Body of pancreas (tissue), 4 donors: ENCODE results near the gene PRSS57. TPM values are rescaled to one million over a fixed set of nuclear protein-coding genes. Genes with fewer than 3 reads are reported as not detected.
"Not testable (repeated sequence)": the region's sequence is repeated elsewhere in the genome, so short reads cannot be mapped to it uniquely, and the experiment has no call there.

Experiments
- ATAC-seq: fragments of 150-250 bp; one replicate; pipeline ENCODE4 v1.9.1; 2016
- DNase-seq, 4 donors: peaks; one replicate each; pipeline ENCODE4 v3.0.0-alpha.2; 2019
- H3K27ac ChIP-seq, 4 donors: fragments of 200-600 bp; sonication (generic); 1 replicate in 3 of 4; 2 replicates in 1 of 4; pipeline versions ENCODE4 v1.5.1 to v1.6.1; 2016 to 2019; ENCODE audit warnings: mild to moderate bottlenecking in 1 of 4, mixed read lengths in 1 of 4, moderate library complexity in 1 of 4
- H3K27me3 ChIP-seq, 2 donors: fragments of 200-600 bp; sonication (generic); one replicate each; pipeline ENCODE4 v1.6.0; 2016; ENCODE audit warnings: mild to moderate bottlenecking in 1 of 2
- H3K36me3 ChIP-seq, 2 donors: fragments of 200-600 bp; sonication (generic); replicated peaks in 1 of 2; 2 replicates each; pipeline ENCODE4 v1.5.1; 2016; ENCODE audit warnings: low read depth in 2 of 2; ENCODE audit not compliant: insufficient read depth in 1 of 2
- H3K4me1 ChIP-seq: fragments of 200-600 bp; sonication (generic); one replicate; pipeline ENCODE4 v1.6.0; 2016
- H3K4me3 ChIP-seq, 2 donors: fragments of 200-600 bp; sonication (generic); 1 replicate in 1 of 2; 2 replicates in 1 of 2; pipeline ENCODE4 v1.5.1; 2016 to 2019
- H3K9me3 ChIP-seq, 3 donors: fragments of 200-600 bp; sonication (generic); 1 replicate in 2 of 3; 2 replicates in 1 of 3; pipeline ENCODE4 v1.5.1; 2016
- POLR2A ChIP-seq, 3 donors: fragments of 450-650 bp; IDR thresholded peaks; one replicate each; pipeline ENCODE4 v1.6.1; 2016; ENCODE audit warnings: antibody characterized with exemption in 3 of 3, mild to moderate bottlenecking in 2 of 3
- WGBS, 2 donors: methylation state at CpG; one replicate each; pipeline ENCODE4 v1.1.5; 2017; 5-methylcytosine and 5-hydroxymethylcytosine counted together
- intact Hi-C: fragments of 100-400 bp; cut with DNase I; formaldehyde crosslinking; loops from one replicate; pipeline ENCODE4 v1.15.1; 2023
- total RNA-seq, 2 donors: library from RNA; depleted of rRNA; stranded (reverse); fragments of >200 nt; gene quantifications; one replicate each; pipeline ENCODE4 v1.1.0, GENCODE V29; 2016
- TF ChIP-seq, protein P1 (sequence below), 7 experiments: fragments of 450-650 bp in 4 of 7; fragments of 200-600 bp in 3 of 7; sonication (generic) in 3 of 7; IDR thresholded peaks; one replicate each; pipeline ENCODE4 v1.5.1; 2016 to 2019; ENCODE audit warnings: antibody characterized with exemption in 7 of 7

PRSS57 gene
- total RNA-seq, 2 donors from 2014 or later = not detected

DNA sequence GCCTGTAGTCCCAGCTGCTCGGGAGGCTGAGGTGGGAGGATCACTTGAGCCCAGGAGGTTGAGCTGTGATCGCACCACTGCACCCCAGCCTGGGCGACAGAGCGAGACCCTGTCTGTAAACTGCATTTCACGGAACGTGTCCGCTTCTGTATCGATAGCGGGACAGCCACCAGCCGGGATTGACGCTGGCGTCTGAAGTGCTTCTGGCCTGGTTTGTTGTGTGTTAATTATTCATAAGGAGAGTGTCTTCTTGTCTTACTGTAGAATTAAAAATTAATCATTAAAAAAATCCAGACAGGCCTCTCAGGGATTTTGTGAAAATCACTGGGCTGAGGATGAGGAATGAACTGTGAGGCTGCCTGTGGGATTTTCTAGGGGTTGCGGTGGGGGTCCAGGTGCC is 39.5 kb upstream of the PRSS57 start:
- no peaks in the 10 kb centered on the region for H3K9me3 ChIP-seq
- ATAC-seq = no peak
- TF ChIP-seq, protein P1, sequence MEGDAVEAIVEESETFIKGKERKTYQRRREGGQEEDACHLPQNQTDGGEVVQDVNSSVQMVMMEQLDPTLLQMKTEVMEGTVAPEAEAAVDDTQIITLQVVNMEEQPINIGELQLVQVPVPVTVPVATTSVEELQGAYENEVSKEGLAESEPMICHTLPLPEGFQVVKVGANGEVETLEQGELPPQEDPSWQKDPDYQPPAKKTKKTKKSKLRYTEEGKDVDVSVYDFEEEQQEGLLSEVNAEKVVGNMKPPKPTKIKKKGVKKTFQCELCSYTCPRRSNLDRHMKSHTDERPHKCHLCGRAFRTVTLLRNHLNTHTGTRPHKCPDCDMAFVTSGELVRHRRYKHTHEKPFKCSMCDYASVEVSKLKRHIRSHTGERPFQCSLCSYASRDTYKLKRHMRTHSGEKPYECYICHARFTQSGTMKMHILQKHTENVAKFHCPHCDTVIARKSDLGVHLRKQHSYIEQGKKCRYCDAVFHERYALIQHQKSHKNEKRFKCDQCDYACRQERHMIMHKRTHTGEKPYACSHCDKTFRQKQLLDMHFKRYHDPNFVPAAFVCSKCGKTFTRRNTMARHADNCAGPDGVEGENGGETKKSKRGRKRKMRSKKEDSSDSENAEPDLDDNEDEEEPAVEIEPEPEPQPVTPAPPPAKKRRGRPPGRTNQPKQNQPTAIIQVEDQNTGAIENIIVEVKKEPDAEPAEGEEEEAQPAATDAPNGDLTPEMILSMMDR (IDR thresholded peaks at IDR 0.05) = no peak
- no peak for TF ChIP-seq POLR2A (IDR thresholded peaks at IDR 0.05)
- WGBS, 2 donors = 39 to 51% methylated on average over 12 to 13 of the region's 13 CpGs
- no peaks in the 10 kb centered on the region for H3K4me1 ChIP-seq
- H3K4me3 ChIP-seq = no peak overlapping the region
- H3K36me3 ChIP-seq = no peaks in the 10 kb centered on the region
- intact Hi-C loops = loop anchor here (5.0 kb wide), 1 partner anchor 67 kb away; no protein-coding TSS in a partner anchor
- DNase-seq = no peak
- no peak overlapping the region for H3K27ac ChIP-seq
- no peaks in the 10 kb centered on the region for H3K27me3 ChIP-seq

DNA sequence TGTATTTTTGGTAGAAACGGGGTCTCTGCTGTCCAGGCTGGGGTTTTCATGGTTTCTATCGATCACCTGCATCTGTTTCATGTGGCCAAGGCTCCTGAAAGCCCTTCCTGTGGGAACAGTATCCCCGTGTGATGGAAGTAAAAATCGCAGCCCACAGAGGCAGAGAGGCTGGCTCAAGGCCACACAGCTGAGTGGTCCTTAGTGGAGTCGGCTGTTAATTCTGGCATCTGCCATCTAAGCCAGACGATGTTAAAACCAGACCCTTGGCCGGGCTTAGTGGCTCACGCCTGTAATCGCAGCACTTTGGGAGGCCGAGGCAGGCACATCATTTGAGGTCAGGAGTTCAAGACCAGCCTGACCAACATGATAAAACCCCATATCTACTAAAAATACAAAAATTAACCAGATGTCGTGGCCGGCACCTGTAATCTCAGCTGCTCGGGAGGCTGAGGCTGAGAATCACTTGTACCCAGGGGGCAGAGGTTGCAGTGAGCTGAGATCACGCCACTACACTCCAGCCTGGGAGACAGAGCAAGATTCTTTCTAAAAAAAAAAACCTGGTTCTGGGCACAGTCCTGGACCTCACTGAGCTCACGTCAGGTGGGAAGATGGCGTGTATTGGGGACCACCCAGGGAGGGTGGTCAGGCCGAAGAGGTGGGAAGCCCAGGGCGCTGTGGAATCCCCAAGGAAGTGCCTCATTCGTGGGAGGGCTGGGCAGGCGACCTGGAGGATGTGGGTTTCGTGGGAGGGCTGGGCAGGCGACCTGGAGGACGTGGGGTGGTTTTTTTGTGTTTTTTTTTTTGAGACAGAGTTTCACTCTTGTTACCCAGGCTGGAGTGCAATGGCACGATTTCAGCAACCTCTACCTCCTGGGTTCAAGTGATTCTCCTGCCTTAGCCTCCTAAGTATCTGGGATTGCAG is 37.2 kb upstream of the PRSS57 start:
- intact Hi-C loops = loop anchor here (5.0 kb wide), 1 partner anchor 65 kb away; no protein-coding TSS in a partner anchor
- H3K27me3 ChIP-seq = no peaks in the 10 kb centered on the region
- no peaks in the 10 kb centered on the region for H3K36me3 ChIP-seq
- no peak overlapping the region for H3K27ac ChIP-seq
- WGBS, 2 donors = 58 to 76% methylated on average over 13 to 24 of the region's 24 CpGs
- DNase-seq (no peak), ATAC-seq (no peak)
- H3K4me1 ChIP-seq = no peaks in the 10 kb centered on the region
- no peaks in the 10 kb centered on the region for H3K9me3 ChIP-seq
- no peak overlapping the region for H3K4me3 ChIP-seq
- TF ChIP-seq, protein P1 (IDR thresholded peaks at IDR 0.05) = no peak
- TF ChIP-seq POLR2A (IDR thresholded peaks at IDR 0.05) = no peak

DNA sequence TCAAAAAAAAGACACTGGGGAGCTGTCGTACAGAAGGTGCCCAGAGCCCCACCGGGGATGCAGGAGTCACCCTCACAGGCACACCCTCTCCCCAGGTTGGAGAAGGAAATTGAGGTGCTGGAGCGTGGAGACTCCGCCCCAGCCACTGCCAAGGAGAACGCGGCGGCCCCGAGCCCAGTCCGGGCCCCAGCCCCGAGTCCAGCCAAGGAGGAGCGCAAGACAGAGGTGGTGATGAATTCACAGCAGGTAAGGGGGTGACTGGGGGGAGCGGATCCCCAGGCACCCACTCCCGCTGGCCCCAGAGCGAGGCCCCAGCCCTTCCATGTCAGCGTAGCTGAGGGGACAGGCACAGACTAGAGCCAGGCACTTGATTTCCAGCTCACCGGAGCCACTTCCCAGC is 35.7 kb upstream of the PRSS57 start:
- no peak for DNase-seq
- intact Hi-C loops = loop anchor here (5.0 kb wide), 1 partner anchor 64 kb away; no protein-coding TSS in a partner anchor
- TF ChIP-seq, protein P1 (IDR thresholded peaks at IDR 0.05) = no peak
- no peak for TF ChIP-seq POLR2A (IDR thresholded peaks at IDR 0.05)
- WGBS, 2 donors = 89 to 97% methylated on average over 15 to 16 of the region's 16 CpGs
- no peak overlapping the region for H3K4me3 ChIP-seq
- ATAC-seq = no peak
- no peaks in the 10 kb centered on the region for H3K4me1 ChIP-seq
- no peak overlapping the region for H3K27ac ChIP-seq
- no peaks in the 10 kb centered on the region for H3K9me3 ChIP-seq
- no peaks in the 10 kb centered on the region for H3K27me3 ChIP-seq
- H3K36me3 ChIP-seq = no peaks in the 10 kb centered on the region

DNA sequence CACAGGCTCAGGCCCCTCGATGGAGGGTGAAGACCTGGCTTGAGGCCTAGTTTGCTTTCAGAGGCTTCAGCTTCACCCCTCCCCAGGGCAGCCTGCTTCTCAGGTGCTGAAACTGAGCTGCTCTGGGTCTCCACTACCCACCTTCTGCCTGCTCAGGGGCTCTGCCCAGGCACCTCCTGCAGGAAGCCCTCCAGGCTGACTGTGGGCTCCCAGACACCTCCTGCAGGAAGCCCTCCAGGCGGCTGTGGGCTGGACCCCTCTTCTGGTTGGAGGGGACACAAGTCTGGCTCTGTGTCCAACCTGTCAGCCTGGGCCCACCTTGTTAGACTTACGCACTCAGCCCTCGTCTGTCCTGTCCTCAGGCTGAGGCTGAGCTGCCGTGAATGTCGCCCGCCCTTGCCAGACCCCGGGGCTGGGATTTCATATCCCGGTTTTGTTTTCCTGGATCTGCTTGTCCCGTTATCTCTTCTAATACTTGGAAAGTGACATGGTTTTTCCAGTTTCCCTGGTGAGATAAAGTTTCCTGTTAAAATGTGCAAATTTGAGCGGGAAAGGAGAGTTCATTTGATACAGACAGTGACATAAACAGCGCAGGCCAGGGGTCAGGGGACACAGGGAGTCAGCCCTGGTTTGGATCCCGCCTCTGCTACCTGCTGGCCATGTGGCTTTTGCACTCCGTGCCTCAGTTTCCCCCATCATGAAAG is 34.9 kb upstream of the PRSS57 start:
- ATAC-seq (no peak), DNase-seq (no peak)
- Histone ChIP-seq H3K9me3 (no peaks in the 10 kb centered on the region), H3K4me1 (no peaks in the 10 kb centered on the region), H3K27me3 (no peaks in the 10 kb centered on the region), H3K4me3 (no peak overlapping the region), H3K27ac (no peak overlapping the region), H3K36me3 (no peaks in the 10 kb centered on the region)
- no peak for TF ChIP-seq POLR2A (IDR thresholded peaks at IDR 0.05)
- TF ChIP-seq, protein P1 (IDR thresholded peaks at IDR 0.05) = no peak
- intact Hi-C loops = loop anchor here (5.0 kb wide), 1 partner anchor 63 kb away; no protein-coding TSS in a partner anchor
- WGBS, 2 donors = 40 to 57% methylated on average over 11 to 14 of the region's 14 CpGs

DNA sequence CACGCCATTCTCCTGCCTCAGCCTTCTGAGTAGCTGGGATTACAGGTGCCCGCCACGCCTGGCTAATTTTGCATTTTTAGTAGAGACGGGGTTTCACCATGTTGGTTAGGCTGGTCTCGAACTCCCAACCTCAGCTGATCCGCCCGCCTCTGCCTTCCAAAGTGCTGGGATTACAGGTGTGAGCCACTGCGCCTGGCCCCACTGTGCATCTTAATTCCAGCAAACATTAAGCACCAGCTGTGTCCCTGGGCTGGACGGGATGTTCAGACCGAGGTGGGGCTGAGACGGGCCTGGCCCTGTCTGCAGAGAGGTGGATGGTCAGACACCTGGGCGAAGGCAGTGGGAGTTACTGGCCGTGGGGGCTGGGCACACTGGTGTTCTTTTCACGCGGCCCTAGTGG is 34.3 kb upstream of the PRSS57 start:
- H3K36me3 ChIP-seq, H3K4me1 ChIP-seq, intact Hi-C loops, H3K9me3 ChIP-seq, DNase-seq, H3K27ac ChIP-seq, ATAC-seq, H3K27me3 ChIP-seq, H3K4me3 ChIP-seq: not testable (repeated sequence)
- WGBS, 2 donors = 82 to 89% methylated on average over 11 to 15 of the region's 15 CpGs
